MCF 10A (cell line): ENCODE results near the gene PLXNB3. TPM values are rescaled to one million over a fixed set of nuclear protein-coding genes. Genes with fewer than 3 reads are reported as not detected.

Experiments used
- BruUV-seq: library from RNA; stranded (reverse); fragments of 400-500 nt; replicated peaks from 2 replicates; lab custom pipeline; 2021; lab: Mats Ljungman, UMichigan
- CTCF ChIA-PET: fragments of 300-600 bp; sonication (Branson Sonifier 250); formaldehyde crosslinking; extraction: SDS; loops from one replicate; lab custom pipeline; 2021; ENCODE audit warnings: antibody characterized with exemption, inconsistent platforms; lab: Yijun Ruan, JAX
- POLR2A ChIA-PET: fragments of 300-600, 350-650 bp; sonication (Branson Sonifier 250); formaldehyde crosslinking; extraction: SDS; loops from one replicate; lab custom pipeline; 2020; ENCODE audit warnings: antibody characterized with exemption, inconsistent platforms; lab: Yijun Ruan, JAX
- DNase-seq: peaks from one replicate; pipeline ENCODE4 v3.0.0-alpha.2; 2018; ENCODE audit not compliant: unreplicated experiment
- H3K27ac Mint-ChIP-seq: one replicate; pipeline ENCODE4 v1.8.0; 2022; ENCODE audit warnings: mild to moderate bottlenecking, low read depth, mixed read lengths; ENCODE audit not compliant: unreplicated experiment
- H3K27me3 Mint-ChIP-seq: one replicate; pipeline ENCODE4 v1.8.0; 2022; ENCODE audit warnings: mixed read lengths; ENCODE audit not compliant: insufficient read depth, unreplicated experiment
- H3K36me3 Mint-ChIP-seq: one replicate; pipeline ENCODE4 v1.8.0; 2022; ENCODE audit warnings: mild to moderate bottlenecking, moderate library complexity, mixed read lengths; ENCODE audit not compliant: insufficient read depth, unreplicated experiment
- H3K4me1 Mint-ChIP-seq: one replicate; pipeline ENCODE4 v1.8.0; 2022; ENCODE audit warnings: mixed read lengths; ENCODE audit not compliant: insufficient read depth, unreplicated experiment
- H3K4me3 Mint-ChIP-seq: one replicate; pipeline ENCODE4 v1.8.0; 2022; ENCODE audit warnings: mild to moderate bottlenecking, moderate library complexity, mixed read lengths; ENCODE audit not compliant: unreplicated experiment
- H3K9me3 Mint-ChIP-seq: one replicate; pipeline ENCODE4 v1.8.0; 2022; ENCODE audit warnings: mixed read lengths; ENCODE audit not compliant: unreplicated experiment
- intact Hi-C: fragments of 100-400 bp; cut with micrococcal nuclease; formaldehyde crosslinking; loops from 2 replicates; pipeline ENCODE4 v1.14.1; 2022
- total RNA-seq: library from RNA; stranded (reverse); gene quantifications from 2 replicates; pipeline ENCODE4 v1.2.3, GENCODE V29; 2022
- TF ChIP-seq, protein P1 (sequence below): fragments of 200-600 bp; IDR thresholded peaks from one replicate; pipeline ENCODE4 v1.8.0; 2022; ENCODE audit warnings: antibody characterized with exemption, mild to moderate bottlenecking; ENCODE audit not compliant: unreplicated experiment

PLXNB3 gene
- total RNA-seq, 1 experiment from 2014 or later, result 7.2 TPM

- TF ChIP-seq, protein P1, sequence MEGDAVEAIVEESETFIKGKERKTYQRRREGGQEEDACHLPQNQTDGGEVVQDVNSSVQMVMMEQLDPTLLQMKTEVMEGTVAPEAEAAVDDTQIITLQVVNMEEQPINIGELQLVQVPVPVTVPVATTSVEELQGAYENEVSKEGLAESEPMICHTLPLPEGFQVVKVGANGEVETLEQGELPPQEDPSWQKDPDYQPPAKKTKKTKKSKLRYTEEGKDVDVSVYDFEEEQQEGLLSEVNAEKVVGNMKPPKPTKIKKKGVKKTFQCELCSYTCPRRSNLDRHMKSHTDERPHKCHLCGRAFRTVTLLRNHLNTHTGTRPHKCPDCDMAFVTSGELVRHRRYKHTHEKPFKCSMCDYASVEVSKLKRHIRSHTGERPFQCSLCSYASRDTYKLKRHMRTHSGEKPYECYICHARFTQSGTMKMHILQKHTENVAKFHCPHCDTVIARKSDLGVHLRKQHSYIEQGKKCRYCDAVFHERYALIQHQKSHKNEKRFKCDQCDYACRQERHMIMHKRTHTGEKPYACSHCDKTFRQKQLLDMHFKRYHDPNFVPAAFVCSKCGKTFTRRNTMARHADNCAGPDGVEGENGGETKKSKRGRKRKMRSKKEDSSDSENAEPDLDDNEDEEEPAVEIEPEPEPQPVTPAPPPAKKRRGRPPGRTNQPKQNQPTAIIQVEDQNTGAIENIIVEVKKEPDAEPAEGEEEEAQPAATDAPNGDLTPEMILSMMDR, result no peak
- CTCF ChIA-PET, result interaction anchor here (0.7 to 1.0 kb wide), 2 partner anchors 198 to 199 kb away, joined by 3 read pairs; no protein-coding TSS in a partner anchor
These were observed 6.8 kb downstream of the PLXNB3 start for GRCh38 chrX:153770601-153771414.

GRCh38 chrX:153771415-153772315 lies 7.6 kb downstream of the PLXNB3 start:
- H3K36me3 Mint-ChIP-seq, result peaks cover 8% of the 10 kb centered on the region
- ChIA-PET POLR2A (no interaction called here), CTCF (interaction anchor here (0.7 kb wide), 1 partner anchor 197 kb away, joined by 3 read pairs; no protein-coding TSS in a partner anchor)
- H3K4me3 Mint-ChIP-seq, result no peak overlapping the region
- H3K9me3 Mint-ChIP-seq, result no peaks in the 10 kb centered on the region
- no TSS peak for BruUV-seq
- H3K27me3 Mint-ChIP-seq, result no peaks in the 10 kb centered on the region
- no peak overlapping the region for H3K27ac Mint-ChIP-seq
- intact Hi-C loops, result no loop called here
- no peak for DNase-seq
- TF ChIP-seq, protein P1, result no peak
- no peaks in the 10 kb centered on the region for H3K4me1 Mint-ChIP-seq

More at GRCh38 chrX:153770601-153771414, 6.8 kb downstream of the PLXNB3 start:
- no TSS peak for BruUV-seq
- intact Hi-C loops, result no loop called here
- no peak overlapping the region for H3K27ac Mint-ChIP-seq
- peaks cover 3% of the 10 kb centered on the region for H3K36me3 Mint-ChIP-seq
- no peaks in the 10 kb centered on the region for H3K4me1 Mint-ChIP-seq
- no peaks in the 10 kb centered on the region for H3K27me3 Mint-ChIP-seq
- DNase-seq, result no peak
- H3K4me3 Mint-ChIP-seq, result no peak overlapping the region
- no peaks in the 10 kb centered on the region for H3K9me3 Mint-ChIP-seq
- POLR2A ChIA-PET, result no interaction called here

- no peak overlapping the region for H3K4me3 Mint-ChIP-seq
- no peaks in the 10 kb centered on the region for H3K4me1 Mint-ChIP-seq
- no peaks in the 10 kb centered on the region for H3K9me3 Mint-ChIP-seq
- ChIA-PET POLR2A (no interaction called here), CTCF (interaction anchor here (0.6 to 0.7 kb wide), 2 partner anchors 176 to 426 kb away, joined by 3 to 4 read pairs; no protein-coding TSS in a partner anchor)
- no peaks in the 10 kb centered on the region for H3K27me3 Mint-ChIP-seq
- TF ChIP-seq, protein P1, result no peak
- H3K27ac Mint-ChIP-seq, result no peak overlapping the region
- H3K36me3 Mint-ChIP-seq, result peaks cover 8% of the 10 kb centered on the region
- intact Hi-C loops, result no loop called here
- DNase-seq, result no peak
- no TSS peak for BruUV-seq
These were observed 8.5 kb downstream of the PLXNB3 start for GRCh38 chrX:153772316-153773217.
